Neutrophil (primary cell): Measurements from ENCODE around the gene DIS3L2.

Experiments
- H3K27ac ChIP-seq: fragments of 200-600 bp; sonication (generic); 2 replicates; pipeline ENCODE4 v1.5.1; 2016; ENCODE audit warnings: mild to moderate bottlenecking, moderate library complexity
- H3K27me3 ChIP-seq: fragments of 200-600 bp; sonication (generic); 2 replicates; pipeline ENCODE4 v1.6.0; 2016; ENCODE audit warnings: mild to moderate bottlenecking
- H3K36me3 ChIP-seq: fragments of 200-600 bp; sonication (generic); 2 replicates; pipeline ENCODE4 v1.5.1; 2017
- H3K4me1 ChIP-seq, 2 experiments: fragments of 200-600 bp in 1 of 2; sonication (generic) in 1 of 2; 1 replicate in 1 of 2; 2 replicates in 1 of 2; pipeline versions ENCODE4 v1.5.1 to v1.6.1; 2013 to 2016; ENCODE audit warnings: low read depth in 1 of 2, low read length in 1 of 2, mild to moderate bottlenecking in 1 of 2, moderate library complexity in 1 of 2; ENCODE audit not compliant: control insufficient read depth in 1 of 2, insufficient read depth in 1 of 2
- H3K4me3 ChIP-seq, 2 experiments: fragments of 200-600 bp in 1 of 2; sonication (generic) in 1 of 2; 1 replicate in 1 of 2; 2 replicates in 1 of 2; pipeline ENCODE4 v1.5.1; 2013 to 2016; ENCODE audit warnings: low read depth in 1 of 2, low read length in 1 of 2, mild to moderate bottlenecking in 1 of 2, moderate library complexity in 1 of 2
- H3K9me3 ChIP-seq: fragments of 200-600 bp; sonication (generic); 2 replicates; pipeline ENCODE4 v1.5.1; 2016
- TF ChIP-seq, protein P1 (sequence below): fragments of 200-600 bp; sonication (generic); IDR thresholded peaks from 2 replicates; pipeline ENCODE4 v1.5.1; 2016; ENCODE audit warnings: antibody characterized with exemption

DIS3L2 gene

GRCh38 chr2:232299927-232300674 lies 338.6 kb downstream of the DIS3L2 start:
- H3K4me1 ChIP-seq: peaks cover 7 to 8% of the 10 kb centered on the region in 2 experiments
- H3K9me3 ChIP-seq: no peaks in the 10 kb centered on the region
- TF ChIP-seq, protein P1, sequence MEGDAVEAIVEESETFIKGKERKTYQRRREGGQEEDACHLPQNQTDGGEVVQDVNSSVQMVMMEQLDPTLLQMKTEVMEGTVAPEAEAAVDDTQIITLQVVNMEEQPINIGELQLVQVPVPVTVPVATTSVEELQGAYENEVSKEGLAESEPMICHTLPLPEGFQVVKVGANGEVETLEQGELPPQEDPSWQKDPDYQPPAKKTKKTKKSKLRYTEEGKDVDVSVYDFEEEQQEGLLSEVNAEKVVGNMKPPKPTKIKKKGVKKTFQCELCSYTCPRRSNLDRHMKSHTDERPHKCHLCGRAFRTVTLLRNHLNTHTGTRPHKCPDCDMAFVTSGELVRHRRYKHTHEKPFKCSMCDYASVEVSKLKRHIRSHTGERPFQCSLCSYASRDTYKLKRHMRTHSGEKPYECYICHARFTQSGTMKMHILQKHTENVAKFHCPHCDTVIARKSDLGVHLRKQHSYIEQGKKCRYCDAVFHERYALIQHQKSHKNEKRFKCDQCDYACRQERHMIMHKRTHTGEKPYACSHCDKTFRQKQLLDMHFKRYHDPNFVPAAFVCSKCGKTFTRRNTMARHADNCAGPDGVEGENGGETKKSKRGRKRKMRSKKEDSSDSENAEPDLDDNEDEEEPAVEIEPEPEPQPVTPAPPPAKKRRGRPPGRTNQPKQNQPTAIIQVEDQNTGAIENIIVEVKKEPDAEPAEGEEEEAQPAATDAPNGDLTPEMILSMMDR: no peak
- H3K27ac ChIP-seq: no peak overlapping the region
- H3K27me3 ChIP-seq: no peaks in the 10 kb centered on the region
- H3K36me3 ChIP-seq: no peaks in the 10 kb centered on the region
- no peak overlapping the region for H3K4me3 ChIP-seq

GRCh38 chr2:232300894-232301387 lies 339.4 kb downstream of the DIS3L2 start:
- Histone ChIP-seq H3K27ac (no peak overlapping the region), H3K36me3 (no peaks in the 10 kb centered on the region)
- TF ChIP-seq, protein P1: no peak

DNA sequence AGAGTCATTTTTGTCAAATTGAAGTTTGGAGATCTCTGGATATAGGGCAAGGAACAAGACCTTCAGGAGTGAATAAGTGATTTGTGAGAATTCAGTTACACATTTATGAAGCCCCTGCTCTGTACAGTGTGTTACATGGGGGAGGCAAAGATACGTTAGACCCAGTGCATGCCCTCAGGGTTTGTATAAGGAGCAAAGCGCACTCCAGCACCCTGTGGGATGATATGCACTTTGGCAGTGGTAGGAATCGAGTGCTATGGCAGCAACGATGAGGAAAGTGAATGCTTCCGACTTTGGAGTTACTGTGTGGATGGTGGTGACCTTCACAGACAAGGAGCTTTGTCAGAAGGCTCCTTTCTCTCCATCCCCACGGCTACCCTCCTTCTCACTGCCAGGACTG lies 342.7 kb downstream of the DIS3L2 start:
- Histone ChIP-seq H3K4me3 (no peak overlapping the region), H3K27ac (no peak overlapping the region), H3K9me3 (no peaks in the 10 kb centered on the region), H3K36me3 (no peaks in the 10 kb centered on the region), H3K27me3 (no peaks in the 10 kb centered on the region), H3K4me1 (peaks cover under 1 to 2% of the 10 kb centered on the region in 2 experiments)
- TF ChIP-seq, protein P1: no peak

More at GRCh38 chr2:232300894-232301387, 339.4 kb downstream of the DIS3L2 start:
- Histone ChIP-seq H3K27me3 (no peaks in the 10 kb centered on the region), H3K4me3 (no peak overlapping the region), H3K9me3 (no peaks in the 10 kb centered on the region), H3K4me1 (peaks cover 7 to 8% of the 10 kb centered on the region in 2 experiments)

- Histone ChIP-seq H3K36me3 (no peaks in the 10 kb centered on the region), H3K27me3 (no peaks in the 10 kb centered on the region), H3K4me1 (no peaks in the 10 kb centered on the region), H3K4me3 (no peak overlapping the region), H3K9me3 (no peaks in the 10 kb centered on the region), H3K27ac (no peak overlapping the region)
- TF ChIP-seq, protein P1: no peak
These were observed 345.3 kb downstream of the DIS3L2 start for GRCh38 chr2:232306741-232307305.

DNA sequence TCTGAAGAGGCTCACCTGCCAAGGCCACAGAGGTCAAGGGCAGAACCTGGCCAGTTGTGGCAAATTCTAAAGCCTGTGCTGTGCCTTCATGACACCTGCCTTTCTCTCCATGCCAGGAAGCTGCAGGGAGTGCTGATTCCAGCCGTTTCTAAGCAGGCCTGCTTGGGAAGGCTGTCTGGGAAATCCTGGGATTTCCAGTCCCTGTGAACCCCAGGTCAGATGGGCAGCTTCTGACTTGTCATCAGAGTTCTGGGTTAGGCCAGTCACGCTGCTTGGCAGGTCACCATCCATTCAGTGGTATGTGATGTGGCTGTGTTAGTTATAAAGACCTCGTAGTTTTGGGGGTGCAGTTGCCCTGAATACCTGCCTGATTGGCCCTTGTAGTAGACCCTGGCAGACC lies 346.3 kb downstream of the DIS3L2 start:
- Histone ChIP-seq H3K4me3 (no peak overlapping the region), H3K9me3 (no peaks in the 10 kb centered on the region), H3K27ac (no peak overlapping the region), H3K27me3 (no peaks in the 10 kb centered on the region), H3K36me3 (no peaks in the 10 kb centered on the region), H3K4me1 (peaks cover 0 to under 1% of the 10 kb centered on the region in 2 experiments)
- TF ChIP-seq, protein P1: no peak
